ENCODE results near the gene MAEA.

The MAEA gene

GRCh38 chr4:1338752-1339414 lies 49.2 kb downstream of the MAEA start:
- DNase-seq, result no peak

GRCh38 chr4:1339489-1339888 lies 49.8 kb downstream of the MAEA start:
- no peak for DNase-seq

GRCh38 chr4:1340181-1340747 lies 50.6 kb downstream of the MAEA start:
- DNase-seq, result no peak

- DNase-seq, result no peak
Measured at GRCh38 chr4:1340861-1341260, 51.2 kb downstream of the MAEA start.

GRCh38 chr4:1342003-1342402 lies 52.3 kb downstream of the MAEA start:
- DNase-seq, result no peak

GRCh38 chr4:1344696-1345095 lies 55.0 kb downstream of the MAEA start:
- DNase-seq, result no peak

- peak; percentile 72 for DNase-seq
Measured at GRCh38 chr4:1345903-1346780, 56.5 kb downstream of the MAEA start.

GRCh38 chr4:1346781-1347409 lies 57.2 kb downstream of the MAEA start, which contains the start of gene UVSSA:
UVSSA (plus strand) TSS chr4:1347208; CDS start chr4:1348092, 884 bp downstream.
- DNase-seq, result peak; percentile 100

GRCh38 chr4:1347410-1347864 lies 57.7 kb downstream of the MAEA start:
- peak; percentile 50 for DNase-seq

- no peak for DNase-seq
Measured at GRCh38 chr4:1348014-1348513, 58.4 kb downstream of the MAEA start.

- DNase-seq, result no peak
Measured at GRCh38 chr4:1348746-1349145, 59.1 kb downstream of the MAEA start.

GRCh38 chr4:1349359-1350168 lies 59.9 kb downstream of the MAEA start:
- no peak for DNase-seq

- DNase-seq, result no peak
Measured at GRCh38 chr4:1350169-1350520, 60.5 kb downstream of the MAEA start.

GRCh38 chr4:1351854-1352566 lies 62.3 kb downstream of the MAEA start:
- peak; percentile 92 for DNase-seq

- no peak for DNase-seq
Measured at GRCh38 chr4:1352567-1352900, 62.8 kb downstream of the MAEA start.

- DNase-seq, result no peak
Measured at GRCh38 chr4:1353186-1354055, 63.7 kb downstream of the MAEA start.

GRCh38 chr4:1354136-1354982 lies 64.7 kb downstream of the MAEA start:
- DNase-seq, result no peak

- no peak for DNase-seq
Measured at GRCh38 chr4:1354983-1355275, 65.2 kb downstream of the MAEA start.

- DNase-seq, result no peak
Measured at GRCh38 chr4:1355378-1355777, 65.7 kb downstream of the MAEA start.
